MV-4-11 (cell line): Measurements from ENCODE around the gene SCAPER.
"Not testable (repeated sequence)": the region's sequence is repeated elsewhere in the genome, so short reads cannot be mapped to it uniquely, and the experiment has no call there.

ENCODE experiments used
- DNase-seq: peaks from one replicate; lab custom pipeline; 2025; lab: John Stamatoyannopoulos, UW

Gene SCAPER

GRCh38 chr15:76904461-76905012 lies 603 bp downstream of the SCAPER start:
- no peak for DNase-seq

- peak; percentile 29 for DNase-seq
Observed at GRCh38 chr15:76903251-76903681, 1.9 kb downstream of the SCAPER start.

DNA sequence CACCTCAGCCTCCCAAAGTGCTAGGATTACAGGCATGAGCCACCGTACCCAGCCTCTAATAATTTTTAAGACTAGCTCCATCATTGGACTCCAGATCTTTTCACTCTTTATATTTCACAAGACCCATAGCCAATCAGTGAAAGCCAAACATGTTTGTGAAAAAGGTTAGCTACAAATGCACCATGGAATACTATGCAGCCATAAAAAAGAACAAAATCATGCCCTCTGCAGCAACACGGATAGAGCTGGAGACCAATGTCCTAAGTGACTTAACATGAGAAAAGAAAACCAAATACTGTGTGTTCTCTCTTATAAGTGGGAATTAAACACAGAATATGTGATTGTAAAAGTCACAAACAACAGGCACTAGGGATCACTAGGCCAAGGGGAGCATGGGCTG lies 3.2 kb downstream of the SCAPER start:
- no peak for DNase-seq

DNA sequence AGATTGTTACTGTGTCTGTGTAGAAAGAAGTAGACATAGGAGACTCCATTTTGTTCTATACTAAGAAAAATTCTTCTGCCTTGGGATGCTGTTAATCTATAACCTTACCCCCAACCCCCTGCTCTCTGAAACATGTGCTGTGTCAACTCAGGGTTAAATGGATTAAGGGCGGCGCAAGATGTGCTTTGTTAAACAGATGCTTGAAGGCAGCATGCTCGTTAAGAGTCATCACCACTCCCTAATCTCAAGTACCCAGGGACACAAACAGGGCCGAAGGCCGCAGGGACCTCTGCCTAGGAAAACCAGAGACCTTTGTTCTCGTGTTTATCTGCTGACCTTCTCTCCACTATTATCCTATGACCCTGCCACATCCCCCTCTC lies 5.2 kb downstream of the SCAPER start:
- not testable (repeated sequence) for DNase-seq

- DNase-seq: not testable (repeated sequence)
Observed at GRCh38 chr15:76899176-76899930, 5.8 kb downstream of the SCAPER start.

GRCh38 chr15:76898102-76898501 lies 7.0 kb downstream of the SCAPER start:
- no peak for DNase-seq

- no peak for DNase-seq
Observed at GRCh38 chr15:76894174-76894573, 11.0 kb downstream of the SCAPER start.

DNA sequence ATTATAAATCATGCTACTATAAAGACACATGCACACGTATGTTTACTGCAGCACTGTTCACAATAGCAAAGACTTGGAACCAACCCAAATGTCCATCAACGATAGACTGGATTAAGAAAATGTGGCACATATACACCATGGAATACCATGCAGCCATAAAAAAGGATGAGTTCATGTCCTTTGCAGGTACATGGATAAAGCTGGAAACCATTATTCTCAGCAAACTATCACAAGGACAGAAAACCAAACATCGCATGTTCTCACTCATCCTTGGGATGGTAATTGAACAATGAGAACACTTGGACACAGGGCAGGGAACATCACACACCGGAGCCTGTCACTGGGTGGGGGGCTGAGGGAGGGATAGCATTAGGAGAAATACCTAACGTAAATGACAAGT lies 12.3 kb downstream of the SCAPER start:
- DNase-seq: not testable (repeated sequence)

DNA sequence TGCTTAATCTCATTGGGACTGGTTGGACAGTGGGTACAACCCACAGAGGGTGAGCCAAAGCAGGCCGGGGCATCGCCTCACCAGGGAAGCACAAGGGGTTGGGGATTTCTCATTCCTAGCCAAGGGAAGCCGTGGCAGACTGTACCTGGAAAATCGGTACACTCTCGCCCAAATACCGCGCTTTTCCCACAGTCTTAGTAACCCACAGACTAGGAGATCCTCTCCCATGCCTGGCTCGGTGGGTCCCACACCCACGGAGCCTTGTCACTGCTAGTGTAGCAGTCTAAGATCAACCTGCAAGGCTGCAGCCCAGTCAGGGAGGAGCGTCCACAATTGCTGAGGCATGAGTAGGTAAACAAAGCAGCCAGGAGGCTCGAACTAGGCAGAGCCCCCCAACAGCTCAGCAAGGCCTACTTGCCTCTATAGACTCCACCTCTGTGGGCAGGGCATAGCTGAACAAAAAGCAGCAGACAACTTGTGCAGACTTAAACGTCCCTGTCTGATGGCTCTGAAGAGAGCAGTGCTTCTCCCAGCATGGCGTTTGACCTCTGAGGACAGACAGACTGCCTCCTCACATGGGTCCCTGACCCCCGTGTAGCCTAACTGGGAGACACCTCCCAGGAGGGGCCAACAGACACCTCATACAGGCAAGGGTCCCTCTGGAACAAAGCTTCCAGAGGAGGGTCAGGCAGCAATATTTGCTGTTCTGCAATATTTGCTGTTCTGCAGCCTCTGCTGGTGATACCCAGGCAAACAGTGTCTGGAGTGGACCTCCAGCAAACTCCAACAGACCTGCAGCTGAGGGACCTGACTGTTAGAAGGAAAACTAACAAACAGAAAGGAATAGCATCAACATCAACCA lies 17.6 kb downstream of the SCAPER start:
- not testable (repeated sequence) for DNase-seq

- DNase-seq: no peak
Observed at GRCh38 chr15:76885212-76885611, 19.9 kb downstream of the SCAPER start.

GRCh38 chr15:76875911-76876310 lies 29.2 kb downstream of the SCAPER start:
- no peak for DNase-seq

- DNase-seq: not testable (repeated sequence)
Observed at GRCh38 chr15:76873066-76873465, 32.1 kb downstream of the SCAPER start.

GRCh38 chr15:76871930-76872329 lies 33.2 kb downstream of the SCAPER start:
- DNase-seq: no peak

- no peak for DNase-seq
Observed at GRCh38 chr15:76868740-76869139, 36.4 kb downstream of the SCAPER start.

DNA sequence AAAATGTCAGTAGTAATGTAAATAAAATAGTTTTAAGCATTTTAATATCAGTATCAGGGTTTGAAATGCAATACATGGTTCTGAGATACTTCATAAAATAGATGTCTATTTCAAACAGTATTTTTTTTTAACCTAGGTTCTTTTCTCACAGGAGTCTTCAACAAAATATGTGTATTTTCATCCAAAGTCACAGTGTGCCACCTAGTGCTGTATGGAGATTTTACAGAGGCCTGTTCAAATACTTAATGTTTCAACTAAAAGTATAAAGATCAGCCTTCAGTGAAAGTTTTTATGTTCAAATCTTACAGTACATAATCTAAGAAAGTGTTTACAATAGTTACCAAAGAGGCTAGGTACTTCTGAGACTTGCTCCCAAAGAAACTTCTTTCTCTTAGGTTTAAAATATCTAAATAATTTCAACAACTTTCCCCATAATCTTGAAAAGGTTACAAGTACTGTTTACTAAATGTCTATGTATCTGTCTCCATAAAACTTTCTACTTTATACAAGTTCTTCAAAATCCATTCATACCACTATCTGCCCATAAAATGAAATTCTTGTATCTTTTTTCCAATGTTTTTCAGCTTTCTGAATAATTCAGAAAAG lies 38.3 kb downstream of the SCAPER start:
- peak; percentile 29 for DNase-seq

DNA sequence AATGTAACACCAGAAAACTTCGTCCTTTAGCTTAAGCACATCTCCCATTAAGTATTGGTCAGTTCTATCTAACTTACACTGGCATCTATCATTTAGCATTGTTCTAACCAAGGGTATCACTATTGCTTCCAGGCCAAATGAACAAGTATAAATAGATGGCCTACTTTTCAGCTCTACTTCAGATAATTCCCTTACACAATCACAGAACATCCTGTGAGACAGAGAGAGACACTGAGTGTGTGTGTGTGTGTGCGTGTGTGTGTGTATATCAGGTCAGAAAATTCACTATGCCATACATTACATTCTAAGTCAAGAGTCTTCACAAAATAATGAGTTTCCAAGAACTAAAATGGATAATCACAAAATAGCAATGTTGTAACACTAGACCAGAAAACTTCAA lies 39.1 kb downstream of the SCAPER start:
- DNase-seq: no peak

- no peak for DNase-seq
Observed at GRCh38 chr15:76865548-76865991, 39.6 kb downstream of the SCAPER start.

DNA sequence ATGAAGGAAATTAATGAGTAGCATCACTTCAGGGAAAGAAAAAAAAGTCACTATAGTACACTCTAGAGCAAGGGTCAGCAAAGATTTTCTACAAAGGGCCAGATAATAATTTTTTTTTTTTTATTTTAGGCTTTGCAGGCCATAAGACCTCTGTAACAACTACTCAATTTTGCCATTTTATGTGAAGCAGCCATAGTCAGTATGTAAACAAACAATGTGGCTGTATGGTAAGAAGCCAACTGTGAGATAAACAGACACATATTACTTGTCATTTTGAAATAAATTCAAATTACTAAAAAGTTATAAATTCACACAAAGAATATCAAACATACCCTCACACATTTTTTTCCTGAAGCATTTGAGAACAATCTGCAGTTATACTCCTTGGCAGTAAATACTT lies 40.6 kb downstream of the SCAPER start:
- DNase-seq: no peak

DNA sequence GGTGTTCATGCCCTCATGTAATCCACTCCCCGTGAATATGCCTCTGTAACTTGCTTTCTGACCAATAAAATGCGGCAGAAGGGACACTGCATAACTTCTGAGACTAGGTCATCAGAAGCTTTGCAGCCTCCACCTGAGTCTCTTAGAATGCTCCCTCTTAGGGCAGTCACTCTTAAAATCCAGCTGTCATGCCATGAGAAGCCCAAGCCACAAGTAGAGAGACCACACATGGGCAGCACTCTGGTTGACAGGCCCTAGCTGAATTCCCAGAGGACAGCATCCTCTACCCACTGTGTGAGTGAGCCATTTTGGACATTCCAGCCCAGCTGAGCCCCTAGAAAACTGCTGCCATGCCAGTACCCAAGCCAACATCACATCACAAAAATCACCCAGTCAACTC lies 41.4 kb downstream of the SCAPER start:
- no peak for DNase-seq

DNA sequence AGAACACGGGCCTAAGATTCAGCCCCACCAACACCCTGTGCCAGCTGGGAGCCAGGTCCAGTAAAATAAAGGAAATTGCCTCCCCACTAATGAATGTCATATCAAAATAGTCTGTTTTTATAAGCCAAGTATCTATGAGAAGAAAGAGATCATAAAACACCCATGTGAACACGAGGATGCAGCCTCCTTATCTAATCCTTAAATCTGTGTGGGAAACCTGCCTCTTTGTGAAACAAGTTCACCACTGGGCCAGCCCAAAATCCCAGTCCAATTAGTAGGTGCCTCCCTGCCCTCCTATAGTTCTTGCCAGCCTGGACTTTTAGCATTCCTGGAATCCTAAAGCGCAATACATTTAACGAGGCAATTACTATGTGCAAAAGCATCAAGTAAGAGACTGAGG lies 42.0 kb downstream of the SCAPER start:
- DNase-seq: no peak

DNA sequence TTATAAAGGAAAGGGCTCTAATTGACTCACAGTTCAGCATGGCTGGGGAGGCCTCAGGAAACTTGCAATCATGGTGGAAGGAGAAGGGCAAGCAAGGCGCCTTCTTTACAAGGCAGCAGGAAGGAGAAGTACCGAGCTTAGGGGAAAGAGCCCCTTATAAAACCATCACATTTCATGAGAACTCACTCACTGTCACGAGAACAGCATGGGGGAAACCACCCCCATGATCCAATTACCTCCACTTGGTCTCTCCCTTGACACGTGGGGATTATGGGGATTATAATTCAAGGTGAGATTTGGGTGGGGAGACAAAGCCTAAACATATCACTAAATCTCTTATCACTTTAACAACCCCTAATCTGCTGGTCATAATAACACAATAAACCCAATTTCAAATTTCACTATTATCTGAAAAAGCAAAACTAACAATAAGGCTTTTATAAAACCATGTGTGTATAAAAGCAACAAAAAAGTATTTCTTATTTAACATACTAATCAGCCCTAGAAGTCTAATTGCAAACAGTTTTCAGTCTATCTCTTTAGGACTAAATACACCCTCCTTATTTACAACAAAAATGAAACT lies 43.2 kb downstream of the SCAPER start:
- DNase-seq: no peak

DNA sequence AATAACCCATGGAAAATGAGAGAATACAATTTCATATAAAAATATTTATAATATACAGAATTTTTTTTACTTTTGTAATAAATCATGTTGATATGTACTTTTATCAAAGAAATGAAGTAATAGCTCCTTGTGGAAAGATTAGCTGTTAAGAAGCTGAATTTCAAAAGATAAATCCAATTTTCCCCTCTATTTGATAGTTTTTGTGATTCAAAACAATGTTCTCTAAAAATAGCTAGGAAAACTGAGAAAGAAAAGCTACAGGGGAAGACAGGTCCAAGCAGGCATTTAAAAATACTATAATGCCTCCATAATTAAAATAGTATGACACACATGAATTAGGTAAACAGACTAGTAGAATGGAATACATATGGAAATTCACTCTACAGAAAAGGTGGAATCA lies 44.9 kb downstream of the SCAPER start:
- no peak for DNase-seq
